HG02973 (cell line): ENCODE results near the gene FUT2.

Experiments used
- ATAC-seq: cut with Tn5 transposase; IDR thresholded peaks from one replicate; pipeline ENCODE4 v1.9.1; 2021; ENCODE audit warnings: moderate library complexity; ENCODE audit not compliant: unreplicated experiment

FUT2 gene

GRCh38 chr19:48724796-48725753, 29.3 kb downstream of the FUT2 start:
- no peak for ATAC-seq

- ATAC-seq, result no peak
These were observed 30.8 kb downstream of the FUT2 start for GRCh38 chr19:48726556-48726955.

- no peak for ATAC-seq
These were observed 33.3 kb downstream of the FUT2 start for GRCh38 chr19:48728911-48729664.

DNA sequence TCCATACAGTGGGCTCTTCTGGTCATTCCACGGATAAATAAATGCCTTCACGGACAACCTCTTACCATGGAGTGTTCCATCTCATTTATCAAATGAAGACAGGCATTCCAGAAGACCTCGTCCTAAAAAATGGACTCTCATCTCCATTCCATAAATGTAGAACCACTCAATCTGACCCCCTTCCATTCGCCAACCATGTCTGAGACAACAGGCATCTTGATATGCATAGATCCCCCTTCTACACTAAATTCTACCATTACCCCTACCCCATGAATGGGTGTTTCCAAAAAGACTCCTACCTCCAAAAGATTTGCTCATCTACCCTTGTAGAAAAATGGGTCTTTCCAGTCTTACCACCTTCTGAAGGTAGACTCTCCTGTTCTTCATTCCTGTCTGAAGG, 35.7 kb downstream of the FUT2 start:
- no peak for ATAC-seq

DNA sequence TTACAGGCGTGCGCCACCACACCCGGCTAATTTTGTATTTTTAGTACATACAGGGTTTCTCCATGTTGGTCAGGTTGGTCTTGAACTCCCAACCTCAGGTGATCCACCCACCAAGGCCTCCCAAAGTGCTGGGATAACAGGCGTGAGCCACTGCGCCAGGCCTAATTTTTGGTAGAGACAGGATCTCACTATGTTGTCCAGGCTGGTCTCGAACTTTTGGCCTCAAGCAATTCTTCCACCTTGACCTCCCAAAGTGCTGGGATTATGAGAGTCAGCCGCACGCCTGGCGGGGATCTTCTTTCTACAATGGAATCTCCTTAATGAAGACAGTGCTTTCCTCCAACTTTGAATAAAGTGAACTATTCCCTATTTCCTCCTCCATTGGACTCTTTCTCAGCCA, 38.9 kb downstream of the FUT2 start:
- ATAC-seq, result no peak

- ATAC-seq, result no peak
These were observed 39.4 kb downstream of the FUT2 start for GRCh38 chr19:48735031-48735615.

GRCh38 chr19:48737360-48737998, 41.7 kb downstream of the FUT2 start:
- no peak for ATAC-seq

DNA sequence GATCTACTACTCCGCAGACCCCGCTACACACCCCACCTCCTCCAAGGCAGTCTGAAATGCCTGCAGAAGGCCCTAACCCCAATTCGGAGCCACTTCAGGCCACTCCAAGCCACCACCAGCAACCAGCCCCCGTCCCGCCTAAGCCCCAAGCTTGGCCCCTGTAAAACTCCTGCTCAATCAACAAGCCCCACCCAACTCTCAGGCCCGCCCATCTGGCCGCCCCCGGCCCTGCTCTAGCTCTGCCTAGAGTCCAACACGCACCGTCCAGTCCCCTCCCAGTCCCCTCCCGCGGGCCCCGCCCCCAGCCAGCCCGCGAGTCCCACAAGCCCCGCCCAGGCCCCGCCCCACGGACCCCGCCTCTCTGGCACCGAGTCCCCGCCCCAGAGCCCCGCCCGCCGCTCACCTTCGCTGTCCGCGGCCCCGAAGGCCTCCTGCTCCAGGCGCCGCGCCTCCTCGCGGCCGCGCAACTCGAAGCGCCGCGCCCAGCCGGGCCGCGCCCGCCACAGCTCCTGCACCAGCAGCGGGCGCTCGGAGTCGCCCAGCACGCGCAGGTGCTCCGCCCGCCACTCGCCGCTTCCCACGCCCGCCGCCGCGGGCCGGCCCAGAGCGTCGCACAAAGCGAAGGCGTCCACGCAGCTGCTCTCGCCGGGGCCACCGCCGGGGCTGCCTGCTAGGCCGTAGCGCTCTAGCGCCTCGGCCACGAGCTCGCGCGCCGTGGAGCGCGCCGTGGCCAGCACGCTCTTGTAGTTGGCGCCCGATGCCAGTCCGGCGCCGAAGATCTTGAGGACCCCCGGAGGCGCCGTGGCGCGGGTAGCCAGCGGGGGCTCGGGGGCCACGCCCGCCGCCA, 43.0 kb downstream of the FUT2 start:
- no peak for ATAC-seq

DNA sequence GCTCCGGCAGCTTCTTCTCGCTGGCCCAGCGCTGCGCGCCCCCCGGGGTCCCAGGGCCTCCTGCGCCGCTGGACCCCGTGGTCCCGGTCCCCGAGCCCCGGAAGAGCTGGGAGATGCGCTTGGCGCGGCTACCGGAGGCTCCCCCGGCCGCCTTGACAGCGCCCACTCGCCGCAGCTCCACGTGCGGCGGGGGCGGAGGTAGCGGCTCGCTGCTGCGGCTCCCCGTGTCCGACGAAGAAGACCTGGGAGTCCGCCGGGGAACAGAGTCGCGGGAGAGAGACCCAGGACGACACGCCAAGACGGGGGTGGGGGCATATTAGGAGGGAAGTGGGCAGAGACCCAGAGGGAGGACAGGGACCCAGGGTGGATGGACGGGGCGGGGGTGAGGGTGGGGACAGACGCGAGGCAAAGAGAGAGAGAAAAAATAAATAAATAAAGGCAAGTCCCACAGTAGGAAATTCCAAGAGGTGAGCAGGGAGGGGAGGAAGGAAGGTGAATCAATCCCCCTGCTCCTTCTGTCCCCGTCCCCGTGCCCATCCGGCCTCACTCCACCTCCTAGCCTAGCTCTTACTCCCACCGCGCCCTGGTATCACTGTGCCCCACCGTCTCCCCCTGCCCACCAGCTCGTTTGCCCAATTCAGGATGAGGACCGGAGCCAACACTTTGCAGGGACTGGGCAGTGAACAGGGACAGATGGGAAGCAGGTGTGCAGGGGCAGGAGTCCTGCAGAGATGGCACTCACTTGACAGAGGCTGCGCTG, 43.8 kb downstream of the FUT2 start:
- ATAC-seq, result no peak

DNA sequence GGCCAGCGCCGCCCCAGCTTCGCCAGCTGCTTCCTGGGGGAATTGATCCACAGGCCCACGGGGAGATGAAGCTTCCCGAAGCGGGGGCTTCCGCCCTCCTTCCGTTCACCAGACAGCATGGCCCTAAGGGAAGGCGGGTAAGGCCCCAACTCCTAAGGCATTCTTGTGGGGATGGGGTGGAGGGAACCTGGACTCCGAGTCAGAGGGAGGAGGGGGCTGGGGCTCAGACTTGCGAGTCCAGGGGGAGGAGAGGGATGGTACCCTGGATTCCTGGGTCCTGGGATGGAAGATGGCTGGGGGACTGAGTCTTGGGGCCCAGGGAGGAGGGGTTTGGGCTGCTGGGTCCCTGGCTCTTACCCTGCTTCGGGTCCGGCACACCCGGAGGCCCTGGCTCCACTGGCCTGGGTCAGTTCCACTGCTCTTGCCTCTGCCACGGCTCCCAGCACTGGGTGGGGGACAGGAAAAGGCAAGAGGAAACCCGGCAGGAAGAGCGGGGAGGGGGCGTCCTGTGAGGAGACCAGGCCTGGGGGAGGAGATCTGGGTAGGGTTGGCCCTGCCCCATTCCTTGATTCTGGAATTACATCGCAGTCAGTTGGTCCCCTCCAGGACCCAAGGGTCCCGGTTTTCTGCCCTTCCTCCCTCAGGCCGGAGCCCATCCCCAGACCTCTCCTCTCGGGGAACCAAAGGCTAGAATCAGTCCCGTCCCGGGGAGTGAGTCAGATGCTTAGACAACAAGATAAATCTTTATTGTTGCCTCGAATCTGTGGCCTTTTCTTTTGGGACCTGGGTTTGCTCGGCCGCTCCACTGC, 44.6 kb downstream of the FUT2 start, which contains the start of gene RASIP1:
TSS of gene RASIP1 (minus strand) at position 447 of the 809 bp plus-strand sequence. CDS start at position 119, 328 bp downstream.
- ATAC-seq, result no peak

- ATAC-seq, result no peak
These were observed 45.6 kb downstream of the FUT2 start for GRCh38 chr19:48741129-48741999.

DNA sequence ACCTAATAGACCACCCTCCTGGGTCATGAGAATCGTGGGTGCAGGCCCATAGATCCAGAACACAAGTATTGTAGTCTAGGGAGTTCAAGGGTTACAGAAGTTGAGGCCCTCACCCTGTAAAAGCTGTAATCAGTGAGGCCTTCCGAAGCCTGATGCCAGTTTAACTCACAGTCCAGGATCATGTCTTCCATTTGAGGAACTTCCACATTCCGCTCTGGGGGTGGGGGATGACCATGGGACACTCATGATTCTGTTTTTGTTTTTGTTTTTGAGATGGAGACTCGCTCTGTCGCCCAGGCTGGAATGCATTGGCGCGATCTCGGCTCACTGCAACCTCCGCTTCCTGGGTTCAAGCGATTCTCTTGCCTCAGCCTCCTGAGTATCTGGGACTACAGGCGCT, 46.3 kb downstream of the FUT2 start:
- no peak for ATAC-seq

- no peak for ATAC-seq
These were observed 49.6 kb downstream of the FUT2 start for GRCh38 chr19:48745208-48745995.

DNA sequence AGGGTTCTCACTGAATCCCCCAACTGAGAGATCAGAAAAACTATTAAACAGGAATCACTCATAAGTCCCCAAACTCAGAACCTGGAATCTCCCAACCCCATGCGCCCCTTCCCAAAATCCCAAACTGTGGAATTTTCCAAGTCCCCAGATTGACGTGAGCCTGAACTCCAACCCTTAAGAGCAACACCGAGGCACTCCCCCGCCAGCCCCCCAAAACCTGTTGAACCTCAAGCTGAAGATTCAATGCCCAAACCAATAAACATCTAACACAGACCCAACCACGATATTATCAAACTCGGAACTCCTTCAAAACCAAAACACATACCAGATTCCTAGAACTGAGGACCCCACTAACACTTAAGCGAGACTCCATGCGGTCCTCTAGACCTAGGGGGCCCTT, 50.3 kb downstream of the FUT2 start:
- no peak for ATAC-seq

DNA sequence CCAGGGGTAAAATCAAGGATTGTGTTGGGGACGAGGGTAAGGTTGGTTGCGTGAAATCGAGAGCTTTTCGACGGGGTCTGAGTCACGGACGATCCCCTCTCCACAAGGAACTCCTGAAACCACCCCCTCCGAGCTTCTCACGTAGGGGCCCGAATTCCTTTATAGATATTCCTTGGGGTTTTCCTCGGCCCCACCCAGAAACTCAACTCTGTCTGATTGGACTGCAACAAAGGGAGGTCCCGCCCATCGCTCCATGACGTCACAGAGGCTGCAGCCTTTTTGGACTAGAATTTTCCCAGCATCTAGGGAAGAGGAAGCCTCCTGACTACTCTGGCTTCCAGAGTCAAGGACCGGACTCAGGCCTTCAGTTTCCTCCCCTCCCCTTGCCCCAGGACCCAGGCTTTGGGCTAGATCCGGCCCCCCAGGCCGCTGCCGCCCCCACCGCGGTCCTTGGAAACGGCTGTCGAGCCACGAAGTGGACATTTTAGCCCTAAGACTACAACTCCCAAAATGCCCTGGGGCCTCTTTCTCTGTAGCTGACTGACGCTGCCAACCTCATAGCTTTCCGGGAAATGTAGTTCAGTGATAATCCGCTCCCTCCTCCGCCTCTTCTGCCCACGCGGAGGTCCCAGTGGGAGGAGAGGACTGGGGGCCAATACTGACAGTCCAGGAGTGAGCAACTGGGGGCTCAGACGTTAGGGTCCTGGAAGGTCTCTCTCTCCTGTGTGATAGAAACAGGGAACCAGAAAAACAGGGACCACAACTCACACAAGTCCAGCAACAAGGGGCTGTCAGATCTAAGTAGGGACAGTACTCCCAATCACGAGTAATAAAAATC, 51.2 kb downstream of the FUT2 start, which contains the start of gene IZUMO1:
TSS of gene IZUMO1 (minus strand) at position 172 of the 838 bp plus-strand sequence. CDS start 1,050 bp downstream, outside the sequence.
- no peak for ATAC-seq
